WTC11 (cell line): ENCODE results near the gene STK17A. TPM values are rescaled to one million over a fixed set of nuclear protein-coding genes. Genes with fewer than 3 reads are reported as not detected.

Experiments used
- ATAC-seq: fragments of 200-7000 bp; cut with Tn5 transposase; 2 replicates; pipeline ENCODE4 v1.10.0; 2021; ENCODE audit warnings: mild to moderate bottlenecking, moderate library complexity
- CTCF ChIA-PET: fragments of 300-600 bp; sonication (Branson Sonifier 250); formaldehyde crosslinking; loops from one replicate; lab custom pipeline; 2021; ENCODE audit warnings: antibody characterized with exemption; lab: Charles Lee
- POLR2A ChIA-PET: fragments of 350-600 bp; sonication (Branson Sonifier 250); formaldehyde crosslinking; loops from one replicate; lab custom pipeline; 2021; ENCODE audit warnings: antibody characterized with exemption; lab: Charles Lee
- DNase-seq: peaks from one replicate; pipeline ENCODE4 v3.0.0; 2021; ENCODE audit warnings: low spot score
- H3K27ac Mint-ChIP-seq: 2 replicates; pipeline ENCODE4 v1.8.0; 2021; ENCODE audit warnings: mixed read lengths
- H3K27me3 Mint-ChIP-seq: 2 replicates; pipeline ENCODE4 v1.8.0; 2021; ENCODE audit warnings: low read depth, mild to moderate bottlenecking, moderate library complexity, mixed read lengths
- H3K36me3 Mint-ChIP-seq: 2 replicates; pipeline ENCODE4 v1.8.0; 2021; ENCODE audit warnings: mixed read lengths
- H3K4me1 Mint-ChIP-seq: 2 replicates; pipeline ENCODE4 v1.8.0; 2022; ENCODE audit warnings: mixed read lengths
- H3K4me3 Mint-ChIP-seq: 2 replicates; pipeline ENCODE4 v1.8.0; 2021; ENCODE audit warnings: mild to moderate bottlenecking, moderate library complexity, mixed read lengths
- H3K9me3 Mint-ChIP-seq: 2 replicates; pipeline ENCODE4 v1.8.0; 2021; ENCODE audit warnings: mixed read lengths
- CREB1 ChIP-seq: sonication (generic); formaldehyde crosslinking; IDR thresholded peaks from 2 replicates; pipeline ENCODE4 v1.8.0; 2023; ENCODE audit warnings: mild to moderate bottlenecking, missing genetic modification reagents
- CREM ChIP-seq: sonication (generic); formaldehyde crosslinking; IDR thresholded peaks from 2 replicates; pipeline ENCODE4 v1.8.1; 2022; ENCODE audit warnings: mild to moderate bottlenecking, missing genetic modification reagents, moderate library complexity
- FOXK1 ChIP-seq: sonication (generic); formaldehyde crosslinking; IDR thresholded peaks from 2 replicates; pipeline ENCODE4 v1.8.0; 2022; ENCODE audit warnings: mild to moderate bottlenecking, moderate library complexity, missing genetic modification reagents
- IRF1 ChIP-seq: sonication (generic); formaldehyde crosslinking; IDR thresholded peaks from 2 replicates; pipeline ENCODE4 v1.8.0; 2023; ENCODE audit warnings: missing genetic modification reagents
- JAZF1 ChIP-seq: fragments of 250-450 bp; sonication (Bioruptor Pico); IDR thresholded peaks from 2 replicates; pipeline ENCODE4 v1.9.0; 2021; ENCODE audit warnings: moderate library complexity, mild to moderate bottlenecking, inconsistent platforms
- JUN ChIP-seq: sonication (generic); formaldehyde crosslinking; IDR thresholded peaks from 2 replicates; pipeline ENCODE4 v1.8.0; 2023; ENCODE audit warnings: mild to moderate bottlenecking, missing genetic modification reagents
- KAT7 ChIP-seq: sonication (generic); formaldehyde crosslinking; IDR thresholded peaks from 2 replicates; pipeline ENCODE4 v1.8.1; 2023; ENCODE audit warnings: missing genetic modification reagents, mild to moderate bottlenecking, borderline replicate concordance
- NFATC4 ChIP-seq: fragments of 250-450 bp; sonication (Bioruptor Pico); IDR thresholded peaks from 2 replicates; pipeline ENCODE4 v1.9.0; 2021; ENCODE audit warnings: mild to moderate bottlenecking
- NR1H2 ChIP-seq: sonication (generic); formaldehyde crosslinking; IDR thresholded peaks from 2 replicates; pipeline ENCODE4 v1.9.0; 2021; ENCODE audit warnings: mild to moderate bottlenecking, moderate library complexity, missing genetic modification reagents
- OVOL2 ChIP-seq: fragments of 250-450 bp; sonication (Bioruptor Pico); IDR thresholded peaks from 2 replicates; pipeline ENCODE4 v1.9.0; 2021; ENCODE audit warnings: mild to moderate bottlenecking, borderline replicate concordance
- SMAD3 ChIP-seq: sonication (generic); formaldehyde crosslinking; IDR thresholded peaks from 2 replicates; pipeline ENCODE4 v1.8.0; 2022; ENCODE audit warnings: missing genetic modification reagents, mild to moderate bottlenecking, borderline replicate concordance
- SMAD4 ChIP-seq: sonication (generic); formaldehyde crosslinking; IDR thresholded peaks from 2 replicates; pipeline ENCODE4 v1.8.0; 2022; ENCODE audit warnings: mild to moderate bottlenecking, missing genetic modification reagents
- SP1 ChIP-seq: sonication (generic); formaldehyde crosslinking; conservative IDR thresholded peaks from 2 replicates; pipeline ENCODE4 v1.8.1; 2022; ENCODE audit warnings: missing genetic modification reagents
- TEAD1 ChIP-seq: sonication (generic); formaldehyde crosslinking; IDR thresholded peaks from 2 replicates; pipeline ENCODE4 v1.8.0; 2022; ENCODE audit warnings: mild to moderate bottlenecking, missing genetic modification reagents
- TP53 ChIP-seq: sonication (generic); formaldehyde crosslinking; IDR thresholded peaks from 2 replicates; pipeline ENCODE4 v1.8.1; 2023; ENCODE audit warnings: mild to moderate bottlenecking, missing genetic modification reagents
- ZBTB21 ChIP-seq: sonication (generic); formaldehyde crosslinking; IDR thresholded peaks from 2 replicates; pipeline ENCODE4 v1.8.1; 2023; ENCODE audit warnings: mild to moderate bottlenecking, missing genetic modification reagents, borderline replicate concordance
- ZNF138 ChIP-seq: sonication (generic); formaldehyde crosslinking; conservative IDR thresholded peaks from 2 replicates; pipeline ENCODE4 v1.8.1; 2022; ENCODE audit warnings: mild to moderate bottlenecking, moderate library complexity, missing genetic modification reagents
- ZNF219 ChIP-seq: sonication (generic); formaldehyde crosslinking; IDR thresholded peaks from 2 replicates; pipeline ENCODE4 v1.8.0; 2023; ENCODE audit warnings: missing genetic modification reagents, mild to moderate bottlenecking, borderline replicate concordance
- ZNF232 ChIP-seq: sonication (generic); formaldehyde crosslinking; IDR thresholded peaks from 2 replicates; pipeline ENCODE4 v1.8.0; 2022; ENCODE audit warnings: mild to moderate bottlenecking, missing genetic modification reagents
- ZNF281 ChIP-seq: sonication (generic); formaldehyde crosslinking; IDR thresholded peaks from 2 replicates; pipeline ENCODE4 v1.8.0; 2023; ENCODE audit warnings: mild to moderate bottlenecking, missing genetic modification reagents
- total RNA-seq: library from RNA; stranded (reverse); gene quantifications from 3 replicates; pipeline ENCODE4 v1.2.3, GENCODE V29; 2021
- TF ChIP-seq, protein P1 (sequence below): fragments of 200-600 bp; IDR thresholded peaks from 2 replicates; pipeline ENCODE4 v1.8.0; 2022; ENCODE audit warnings: antibody characterized with exemption
- TF ChIP-seq, protein P2 (sequence below): fragments of 250-450 bp; sonication (Bioruptor Pico); IDR thresholded peaks from 2 replicates; pipeline ENCODE4 v1.9.0; 2021; ENCODE audit warnings: moderate library complexity, mild to moderate bottlenecking, inconsistent platforms, borderline replicate concordance
- TF ChIP-seq, protein P3 (sequence below): fragments of 250-450 bp; sonication (Bioruptor Pico); IDR thresholded peaks from 2 replicates; pipeline ENCODE4 v2.1.2; 2022; ENCODE audit warnings: mild to moderate bottlenecking, moderate library complexity
- TF ChIP-seq, protein P4 (sequence below): sonication (generic); formaldehyde crosslinking; IDR thresholded peaks from 2 replicates; pipeline ENCODE4 v1.8.0; 2022; ENCODE audit warnings: mild to moderate bottlenecking, missing genetic modification reagents
- TF ChIP-seq, protein P5 (sequence below): sonication (generic); formaldehyde crosslinking; IDR thresholded peaks from 2 replicates; pipeline ENCODE4 v1.8.0; 2022; ENCODE audit warnings: missing genetic modification reagents

STK17A gene
- total RNA-seq, 1 experiment from 2014 or later = 17.6 TPM

DNA sequence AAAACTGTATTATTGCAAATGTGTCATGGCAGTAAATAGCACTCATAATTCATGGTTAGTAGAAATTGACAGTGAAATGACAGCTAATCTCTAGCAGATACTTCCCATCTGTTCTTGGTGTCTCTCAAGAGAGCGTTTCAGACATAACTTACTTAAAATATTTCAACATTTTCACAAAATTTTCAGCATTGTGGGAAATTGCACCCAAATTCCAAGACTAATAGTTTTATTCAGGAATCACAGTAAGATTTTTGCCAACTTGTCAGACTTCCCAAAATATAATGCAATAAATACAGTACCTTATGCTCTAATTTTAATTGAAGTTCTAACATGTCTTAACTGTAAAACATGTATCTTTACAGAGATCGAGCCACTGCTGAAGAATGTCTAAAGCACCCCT lies 41.2 kb downstream of the STK17A start:
- DNase-seq (no peak), ATAC-seq (no peak)
- no peak overlapping the region for H3K27ac Mint-ChIP-seq
- no peak overlapping the region for H3K4me3 Mint-ChIP-seq
- no peak for TF ChIP-seq SMAD3
- no peak for TF ChIP-seq SP1 (CRISPR knock-in tag)
- TF ChIP-seq TEAD1 (CRISPR knock-in tag) = no peak
- no peak for TF ChIP-seq ZNF232
- TF ChIP-seq, protein P1, sequence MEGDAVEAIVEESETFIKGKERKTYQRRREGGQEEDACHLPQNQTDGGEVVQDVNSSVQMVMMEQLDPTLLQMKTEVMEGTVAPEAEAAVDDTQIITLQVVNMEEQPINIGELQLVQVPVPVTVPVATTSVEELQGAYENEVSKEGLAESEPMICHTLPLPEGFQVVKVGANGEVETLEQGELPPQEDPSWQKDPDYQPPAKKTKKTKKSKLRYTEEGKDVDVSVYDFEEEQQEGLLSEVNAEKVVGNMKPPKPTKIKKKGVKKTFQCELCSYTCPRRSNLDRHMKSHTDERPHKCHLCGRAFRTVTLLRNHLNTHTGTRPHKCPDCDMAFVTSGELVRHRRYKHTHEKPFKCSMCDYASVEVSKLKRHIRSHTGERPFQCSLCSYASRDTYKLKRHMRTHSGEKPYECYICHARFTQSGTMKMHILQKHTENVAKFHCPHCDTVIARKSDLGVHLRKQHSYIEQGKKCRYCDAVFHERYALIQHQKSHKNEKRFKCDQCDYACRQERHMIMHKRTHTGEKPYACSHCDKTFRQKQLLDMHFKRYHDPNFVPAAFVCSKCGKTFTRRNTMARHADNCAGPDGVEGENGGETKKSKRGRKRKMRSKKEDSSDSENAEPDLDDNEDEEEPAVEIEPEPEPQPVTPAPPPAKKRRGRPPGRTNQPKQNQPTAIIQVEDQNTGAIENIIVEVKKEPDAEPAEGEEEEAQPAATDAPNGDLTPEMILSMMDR = no peak
- no peak for TF ChIP-seq CREM
- no peak for TF ChIP-seq ZNF281 (CRISPR knock-in tag)
- no peak for TF ChIP-seq CREB1 (CRISPR knock-in tag)
- no peak for TF ChIP-seq OVOL2 (CRISPR knock-in tag)
- no peak for TF ChIP-seq NR1H2 (CRISPR knock-in tag)
- TF ChIP-seq SMAD4 (CRISPR knock-in tag) = no peak
- TF ChIP-seq FOXK1 (CRISPR knock-in tag) = no peak
- no peak for TF ChIP-seq KAT7 (CRISPR knock-in tag)
- TF ChIP-seq JAZF1 (CRISPR knock-in tag) = no peak
- TF ChIP-seq, protein P2, sequence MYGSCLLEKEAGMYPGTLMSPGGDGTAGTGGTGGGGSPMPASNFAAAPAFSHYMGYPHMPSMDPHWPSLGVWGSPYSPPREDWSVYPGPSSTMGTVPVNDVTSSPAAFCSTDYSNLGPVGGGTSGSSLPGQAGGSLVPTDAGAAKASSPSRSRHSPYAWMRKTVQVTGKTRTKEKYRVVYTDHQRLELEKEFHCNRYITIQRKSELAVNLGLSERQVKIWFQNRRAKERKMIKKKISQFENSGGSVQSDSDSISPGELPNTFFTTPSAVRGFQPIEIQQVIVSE (CRISPR knock-in tag) = no peak
- no peak for TF ChIP-seq ZNF219 (CRISPR knock-in tag)
- CTCF ChIA-PET = no interaction called here
- H3K36me3 Mint-ChIP-seq = peaks cover 32% of the 10 kb centered on the region
- H3K27me3 Mint-ChIP-seq = no peaks in the 10 kb centered on the region
- POLR2A ChIA-PET = no interaction called here
- H3K4me1 Mint-ChIP-seq = peaks cover 21% of the 10 kb centered on the region
- no peaks in the 10 kb centered on the region for H3K9me3 Mint-ChIP-seq

DNA sequence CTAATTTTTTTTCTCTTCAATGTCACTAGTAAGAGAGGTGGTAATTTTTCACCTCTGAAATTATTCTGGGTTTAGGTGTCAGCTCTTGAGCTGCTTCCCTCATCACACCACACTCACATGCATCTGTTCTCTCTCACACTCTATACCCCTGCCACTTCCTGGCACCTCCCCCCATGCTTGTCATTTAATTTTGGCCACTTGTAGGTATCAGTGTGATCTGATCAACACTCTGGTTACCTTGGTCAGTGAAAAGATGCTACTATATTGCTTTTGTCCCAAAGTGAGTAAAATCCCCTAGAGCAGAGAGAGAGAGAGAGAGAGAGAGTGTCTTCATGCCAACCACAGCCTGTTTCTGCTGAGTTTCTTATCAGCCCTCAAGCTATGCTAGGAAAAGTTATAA lies 42.5 kb downstream of the STK17A start:
- POLR2A ChIA-PET = no interaction called here
- no peaks in the 10 kb centered on the region for H3K27me3 Mint-ChIP-seq
- peaks cover 21% of the 10 kb centered on the region for H3K4me1 Mint-ChIP-seq
- peak overlapping the region; percentile 71; the same call in 1 of the 2 replicates for H3K27ac Mint-ChIP-seq
- peak; percentile 63 for ATAC-seq
- peaks cover 36% of the 10 kb centered on the region for H3K36me3 Mint-ChIP-seq
- H3K9me3 Mint-ChIP-seq = no peaks in the 10 kb centered on the region
- DNase-seq = no peak
- no peak overlapping the region for H3K4me3 Mint-ChIP-seq
- CTCF ChIA-PET = interaction anchor here (0.6 to 1.7 kb wide), 2 partner anchors 43 to 201 kb away, joined by 3 to 9 read pairs; partner anchors contain the start of gene STK17A
- TF ChIP-seq JUN (CRISPR knock-in tag) (no peak), TP53 (no peak), NFATC4 (CRISPR knock-in tag) (no peak), IRF1 (CRISPR knock-in tag) (no peak), JAZF1 (CRISPR knock-in tag) (no peak), ZBTB21 (no peak), TEAD1 (CRISPR knock-in tag) (no peak), ZNF138 (no peak)
- TF ChIP-seq, protein P3, sequence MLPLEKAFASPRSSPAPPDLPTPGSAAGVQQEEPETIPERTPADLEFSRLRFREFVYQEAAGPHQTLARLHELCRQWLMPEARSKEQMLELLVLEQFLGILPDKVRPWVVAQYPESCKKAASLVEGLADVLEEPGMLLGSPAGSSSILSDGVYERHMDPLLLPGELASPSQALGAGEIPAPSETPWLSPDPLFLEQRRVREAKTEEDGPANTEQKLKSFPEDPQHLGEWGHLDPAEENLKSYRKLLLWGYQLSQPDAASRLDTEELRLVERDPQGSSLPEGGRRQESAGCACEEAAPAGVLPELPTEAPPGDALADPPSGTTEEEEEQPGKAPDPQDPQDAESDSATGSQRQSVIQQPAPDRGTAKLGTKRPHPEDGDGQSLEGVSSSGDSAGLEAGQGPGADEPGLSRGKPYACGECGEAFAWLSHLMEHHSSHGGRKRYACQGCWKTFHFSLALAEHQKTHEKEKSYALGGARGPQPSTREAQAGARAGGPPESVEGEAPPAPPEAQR (CRISPR knock-in tag) = no peak
- TF ChIP-seq, protein P4, sequence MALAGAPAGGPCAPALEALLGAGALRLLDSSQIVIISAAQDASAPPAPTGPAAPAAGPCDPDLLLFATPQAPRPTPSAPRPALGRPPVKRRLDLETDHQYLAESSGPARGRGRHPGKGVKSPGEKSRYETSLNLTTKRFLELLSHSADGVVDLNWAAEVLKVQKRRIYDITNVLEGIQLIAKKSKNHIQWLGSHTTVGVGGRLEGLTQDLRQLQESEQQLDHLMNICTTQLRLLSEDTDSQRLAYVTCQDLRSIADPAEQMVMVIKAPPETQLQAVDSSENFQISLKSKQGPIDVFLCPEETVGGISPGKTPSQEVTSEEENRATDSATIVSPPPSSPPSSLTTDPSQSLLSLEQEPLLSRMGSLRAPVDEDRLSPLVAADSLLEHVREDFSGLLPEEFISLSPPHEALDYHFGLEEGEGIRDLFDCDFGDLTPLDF (CRISPR knock-in tag) = no peak
- TF ChIP-seq, protein P5, sequence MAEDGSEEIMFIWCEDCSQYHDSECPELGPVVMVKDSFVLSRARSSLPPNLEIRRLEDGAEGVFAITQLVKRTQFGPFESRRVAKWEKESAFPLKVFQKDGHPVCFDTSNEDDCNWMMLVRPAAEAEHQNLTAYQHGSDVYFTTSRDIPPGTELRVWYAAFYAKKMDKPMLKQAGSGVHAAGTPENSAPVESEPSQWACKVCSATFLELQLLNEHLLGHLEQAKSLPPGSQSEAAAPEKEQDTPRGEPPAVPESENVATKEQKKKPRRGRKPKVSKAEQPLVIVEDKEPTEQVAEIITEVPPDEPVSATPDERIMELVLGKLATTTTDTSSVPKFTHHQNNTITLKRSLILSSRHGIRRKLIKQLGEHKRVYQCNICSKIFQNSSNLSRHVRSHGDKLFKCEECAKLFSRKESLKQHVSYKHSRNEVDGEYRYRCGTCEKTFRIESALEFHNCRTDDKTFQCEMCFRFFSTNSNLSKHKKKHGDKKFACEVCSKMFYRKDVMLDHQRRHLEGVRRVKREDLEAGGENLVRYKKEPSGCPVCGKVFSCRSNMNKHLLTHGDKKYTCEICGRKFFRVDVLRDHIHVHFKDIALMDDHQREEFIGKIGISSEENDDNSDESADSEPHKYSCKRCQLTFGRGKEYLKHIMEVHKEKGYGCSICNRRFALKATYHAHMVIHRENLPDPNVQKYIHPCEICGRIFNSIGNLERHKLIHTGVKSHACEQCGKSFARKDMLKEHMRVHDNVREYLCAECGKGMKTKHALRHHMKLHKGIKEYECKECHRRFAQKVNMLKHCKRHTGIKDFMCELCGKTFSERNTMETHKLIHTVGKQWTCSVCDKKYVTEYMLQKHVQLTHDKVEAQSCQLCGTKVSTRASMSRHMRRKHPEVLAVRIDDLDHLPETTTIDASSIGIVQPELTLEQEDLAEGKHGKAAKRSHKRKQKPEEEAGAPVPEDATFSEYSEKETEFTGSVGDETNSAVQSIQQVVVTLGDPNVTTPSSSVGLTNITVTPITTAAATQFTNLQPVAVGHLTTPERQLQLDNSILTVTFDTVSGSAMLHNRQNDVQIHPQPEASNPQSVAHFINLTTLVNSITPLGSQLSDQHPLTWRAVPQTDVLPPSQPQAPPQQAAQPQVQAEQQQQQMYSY = no peak
